Stimulated activated CD4-positive, alpha-beta T cell treated with anti-CD3 and anti-CD28 coated beads, Interleukin-1b, Interleukin-23, amount 100 ng/mL, for 24 hours (primary cell): Measurements from ENCODE around the gene LRPPRC.
"Not testable (repeated sequence)": the region's sequence is repeated elsewhere in the genome, so short reads cannot be mapped to it uniquely, and the experiment has no call there.

Experiments
- DNase-seq, 4 experiments: peaks; one replicate each; pipeline ENCODE4 v3.0.0-alpha.2; 2020; ENCODE audit warnings: low read depth in 4 of 4, low spot score in 1 of 4

LRPPRC gene

GRCh38 chr2:43911136-43911790 is 84.5 kb downstream of the LRPPRC start:
- DNase-seq: not testable (repeated sequence)

GRCh38 chr2:43906448-43907109 is 89.2 kb downstream of the LRPPRC start:
- no peak for DNase-seq

- DNase-seq: no peak
Measured at GRCh38 chr2:43905871-43906270, 89.9 kb downstream of the LRPPRC start.

- DNase-seq: no peak
Measured at GRCh38 chr2:43905371-43905803, 90.4 kb downstream of the LRPPRC start.

DNA sequence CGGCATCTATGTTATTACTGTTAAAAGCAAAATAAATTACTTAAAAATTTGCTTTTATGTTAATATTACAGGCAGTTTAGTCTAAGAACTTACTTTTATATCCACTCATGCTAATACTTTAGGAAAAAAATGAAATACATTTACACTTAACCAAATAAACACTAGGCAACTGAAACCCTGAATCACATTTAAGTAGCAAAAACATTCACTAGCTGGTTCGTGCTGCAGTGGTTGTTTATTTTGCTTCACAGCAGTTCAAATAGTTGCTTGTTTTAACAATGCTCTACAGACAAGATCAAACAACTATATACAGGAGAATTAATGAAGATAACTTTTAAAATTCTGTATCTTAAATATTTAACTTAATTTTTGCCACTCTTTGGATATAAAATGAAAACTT is 96.2 kb downstream of the LRPPRC start:
- no peak for DNase-seq

- no peak for DNase-seq
Measured at GRCh38 chr2:43898838-43899346, 96.9 kb downstream of the LRPPRC start.

- no peak for DNase-seq
Measured at GRCh38 chr2:43898134-43898837, 97.5 kb downstream of the LRPPRC start.

- DNase-seq: no peak
Measured at GRCh38 chr2:43897492-43897891, 98.3 kb downstream of the LRPPRC start.

DNA sequence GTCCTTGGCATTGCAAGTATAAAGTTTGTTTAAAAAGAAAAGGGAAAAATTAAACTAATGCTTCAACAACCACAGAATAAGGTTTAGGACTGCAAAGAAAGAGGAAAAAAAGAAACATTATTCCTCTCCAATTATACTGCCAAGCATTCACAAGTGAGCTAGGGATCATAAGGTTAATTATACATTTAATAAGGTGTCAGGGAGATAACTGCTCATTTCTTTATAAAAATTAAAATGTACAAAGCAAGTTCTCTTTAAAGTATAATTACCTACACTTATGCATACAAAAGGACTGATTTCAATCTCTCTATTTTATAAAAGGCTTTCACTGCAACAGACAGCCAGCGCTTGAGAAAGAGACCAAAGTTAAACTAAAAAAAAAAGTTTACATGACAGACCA is 98.9 kb downstream of the LRPPRC start:
- no peak for DNase-seq

- DNase-seq: no peak
Measured at GRCh38 chr2:43894743-43895142, 101.0 kb downstream of the LRPPRC start.

- no peak for DNase-seq
Measured at GRCh38 chr2:43890855-43891254, 104.9 kb downstream of the LRPPRC start.

DNA sequence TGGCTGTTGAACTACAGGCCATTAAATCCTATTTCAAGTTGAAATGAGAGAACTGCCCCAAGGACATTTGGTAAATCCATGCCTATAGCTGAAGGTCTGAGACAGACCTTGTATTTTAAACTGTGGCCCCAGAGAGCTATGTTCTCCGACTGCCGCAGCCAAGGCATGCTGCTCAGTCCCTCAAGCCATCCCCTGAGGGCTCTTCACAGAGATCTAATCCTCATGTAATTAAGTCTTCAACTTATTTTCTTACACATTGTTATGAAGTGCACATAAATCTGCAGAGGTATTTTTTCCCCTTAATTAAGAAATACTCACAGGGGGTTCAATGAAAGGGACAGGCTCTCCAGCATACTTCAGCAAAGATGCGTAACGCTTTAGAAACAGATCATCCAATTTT is 106.4 kb downstream of the LRPPRC start:
- no peak for DNase-seq

DNA sequence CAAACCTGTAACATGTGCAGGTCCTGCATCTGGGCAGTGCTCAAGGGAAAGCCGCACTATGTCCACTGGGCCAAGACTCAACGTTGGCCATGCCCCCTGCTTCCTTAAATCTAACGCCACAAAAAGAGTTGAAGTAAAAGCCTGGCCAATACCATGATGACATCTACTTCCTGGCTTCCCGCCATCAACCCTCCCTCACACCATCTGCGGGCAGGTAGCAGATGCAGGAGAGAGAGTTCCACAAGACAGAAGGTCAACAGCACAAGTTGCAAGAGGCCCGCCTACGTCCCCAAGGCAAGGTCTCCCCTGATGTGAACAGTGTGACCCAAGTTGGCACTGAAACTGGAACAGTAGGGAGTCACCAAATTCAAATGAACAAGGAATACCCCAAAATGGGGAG is 108.6 kb downstream of the LRPPRC start:
- DNase-seq: no peak

- DNase-seq: no peak
Measured at GRCh38 chr2:43885132-43885632, 110.6 kb downstream of the LRPPRC start.

GRCh38 chr2:43884689-43885088 is 111.1 kb downstream of the LRPPRC start:
- no peak for DNase-seq

DNA sequence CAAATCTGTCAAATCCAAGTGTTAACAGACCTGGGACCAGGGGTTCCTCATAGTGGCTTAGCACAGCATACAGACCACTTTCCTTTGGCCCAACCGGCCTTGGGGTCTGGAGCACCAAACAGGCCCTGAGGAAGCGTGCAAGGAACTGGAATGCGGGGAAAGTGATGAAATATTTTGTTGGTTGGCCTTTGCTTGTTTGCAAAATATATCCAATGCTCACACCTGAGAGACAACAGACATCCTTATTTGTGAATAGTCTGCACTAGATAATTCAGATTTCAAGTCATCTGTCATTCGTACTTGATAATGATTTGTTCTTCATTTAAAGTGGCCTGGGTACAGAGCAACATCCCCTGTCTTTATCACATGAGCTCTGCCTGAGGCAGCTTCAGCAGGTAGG is 113.5 kb downstream of the LRPPRC start:
- DNase-seq: no peak

DNA sequence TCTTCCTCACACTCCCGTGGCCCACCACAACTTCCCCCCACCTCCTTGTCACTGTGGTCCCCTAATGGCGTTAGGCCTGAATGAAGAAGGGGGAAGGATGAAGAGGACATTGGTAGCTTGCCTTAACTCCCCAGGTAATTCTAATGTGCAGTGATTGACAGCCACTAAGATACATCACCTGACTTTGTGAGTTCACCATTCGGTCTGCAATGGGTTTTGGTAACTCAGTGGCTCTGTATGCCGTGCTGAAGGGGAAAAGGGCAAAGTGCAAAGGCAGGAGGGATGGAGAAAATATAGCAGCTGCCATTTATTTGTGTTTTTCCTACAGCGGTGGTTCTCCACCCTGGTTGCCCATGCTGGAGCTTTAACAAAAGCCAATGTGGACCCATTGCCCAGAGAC is 114.8 kb downstream of the LRPPRC start:
- DNase-seq: no peak

DNA sequence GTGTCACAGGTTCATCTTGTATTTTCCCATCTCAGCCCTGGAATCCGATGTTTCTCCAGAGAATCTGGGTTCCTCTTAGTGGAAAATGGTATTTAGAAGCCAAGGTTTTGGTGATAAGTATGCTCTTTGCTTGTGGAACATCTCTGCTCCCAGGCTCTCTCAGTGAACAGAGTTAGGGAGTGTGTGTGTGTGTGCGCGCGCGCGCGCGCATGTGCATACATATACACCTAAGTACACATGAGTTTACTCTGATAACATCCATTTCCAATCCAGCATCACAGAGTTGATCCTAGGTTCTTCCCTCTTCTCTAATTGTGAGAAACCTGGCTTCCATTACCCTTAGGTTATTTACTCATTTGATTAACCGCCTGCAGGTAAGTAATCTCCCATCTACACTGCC is 115.3 kb downstream of the LRPPRC start:
- no peak for DNase-seq

DNA sequence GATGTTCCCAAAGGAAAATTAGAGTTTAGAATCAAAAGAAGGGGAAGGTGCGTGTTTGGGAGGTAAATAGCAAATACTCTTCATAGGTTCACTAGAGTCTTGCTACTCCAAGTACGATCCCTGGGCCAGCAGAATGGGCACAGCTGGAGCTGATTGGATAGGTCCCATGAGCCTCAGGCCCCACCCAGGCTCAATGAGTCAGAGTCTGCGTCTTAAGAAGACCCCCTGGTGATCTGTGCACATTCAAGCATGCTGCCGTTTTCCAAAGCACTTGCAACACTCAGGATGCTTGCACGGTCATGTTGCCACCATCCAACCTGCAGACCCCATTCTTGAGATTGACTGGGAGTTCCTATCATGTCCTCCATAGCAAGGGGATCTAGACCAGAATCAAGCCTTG is 116.5 kb downstream of the LRPPRC start:
- DNase-seq: no peak

GRCh38 chr2:43877782-43878464 is 117.9 kb downstream of the LRPPRC start:
- peak in 3 of 4 experiments; percentile 40 to 53 (median 49) for DNase-seq

DNA sequence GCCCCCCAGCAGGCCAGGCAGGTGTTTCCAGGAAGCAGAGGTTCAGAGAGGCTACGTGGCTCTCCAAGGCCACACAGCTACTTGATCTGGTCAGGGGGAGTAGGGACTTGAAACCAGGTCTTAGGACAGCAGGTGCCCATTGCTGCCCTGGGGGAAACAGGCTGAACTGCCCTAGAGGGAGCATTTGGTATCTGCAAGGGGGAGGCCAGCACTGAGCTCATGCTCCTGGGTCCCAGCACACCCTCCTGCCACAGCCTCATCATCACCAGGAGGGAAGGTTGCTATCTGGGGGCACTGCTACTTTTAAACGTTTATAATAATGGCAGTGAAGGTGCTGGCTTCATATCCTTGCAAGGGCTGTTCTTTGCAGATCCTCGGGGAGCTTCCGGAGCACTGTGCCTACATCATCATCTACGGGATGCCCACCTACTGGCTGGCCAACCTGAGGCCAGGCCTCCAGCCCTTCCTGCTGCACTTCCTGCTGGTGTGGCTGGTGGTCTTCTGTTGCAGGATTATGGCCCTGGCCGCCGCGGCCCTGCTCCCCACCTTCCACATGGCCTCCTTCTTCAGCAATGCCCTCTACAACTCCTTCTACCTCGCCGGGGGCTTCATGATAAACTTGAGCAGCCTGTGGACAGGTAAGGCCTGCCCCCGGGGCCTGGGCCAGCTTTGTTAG is 120.9 kb downstream of the LRPPRC start:
- no peak for DNase-seq
